Measurements from ENCODE around the gene EREG.

Gene EREG

DNA sequence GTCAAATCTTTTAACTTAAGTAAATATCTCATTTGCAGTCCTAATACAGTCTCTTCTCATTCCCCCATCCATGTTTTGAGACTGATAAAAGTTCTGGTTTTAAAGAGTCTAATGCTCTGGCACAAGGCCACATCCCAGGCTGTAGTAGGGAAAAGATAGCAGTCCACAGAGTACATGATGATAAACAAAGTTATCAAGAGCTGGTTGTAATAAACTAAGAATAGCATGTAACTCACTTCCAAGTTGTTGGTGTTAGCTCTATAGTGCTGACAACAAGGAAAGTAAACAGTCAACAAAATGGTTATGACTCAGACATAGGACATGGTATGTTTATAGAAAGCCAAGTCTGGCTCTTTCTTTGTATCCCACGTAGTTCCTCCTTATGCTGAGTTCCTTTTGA lies 58.2 kb downstream of the EREG start:
- no peak for DNase-seq

DNA sequence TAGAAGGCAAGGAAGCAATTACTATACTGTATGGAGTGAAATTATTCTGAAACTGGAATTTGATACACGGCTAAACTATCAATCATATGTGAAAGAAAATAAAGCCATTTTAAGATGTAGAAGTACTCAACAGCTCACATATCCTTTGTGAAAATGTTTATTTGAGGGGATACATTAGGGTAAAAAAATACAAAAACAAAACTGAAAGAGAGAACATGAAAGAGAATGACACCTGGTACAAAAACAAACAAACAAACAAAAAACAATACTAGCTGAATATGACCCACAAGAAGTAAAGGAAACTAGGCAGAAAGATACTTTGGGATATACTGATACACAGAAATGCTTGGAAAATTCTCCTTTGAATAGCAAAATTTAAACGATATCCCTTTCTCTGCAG lies 59.2 kb downstream of the EREG start:
- no peak for DNase-seq

- no peak for DNase-seq
Measured at GRCh38 chr4:74426101-74426500, 61.2 kb downstream of the EREG start.

DNA sequence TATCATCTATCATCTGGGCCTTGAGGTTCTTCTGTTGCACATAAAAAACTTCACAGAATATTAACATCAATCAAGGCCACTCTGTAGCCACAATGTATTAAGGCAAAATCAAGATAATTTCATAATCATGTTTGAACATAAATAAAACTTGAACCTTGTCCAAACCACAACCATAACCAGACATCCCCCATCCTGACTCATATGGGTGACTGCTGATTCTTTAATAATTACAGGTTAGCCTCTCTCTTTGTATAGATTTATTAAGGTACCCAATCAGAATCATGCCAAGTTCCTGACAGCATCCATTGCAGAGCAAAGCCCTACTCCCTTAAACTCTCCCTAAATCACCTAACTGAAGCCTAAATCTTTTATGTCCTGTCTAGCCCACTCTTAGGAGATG lies 63.3 kb downstream of the EREG start:
- DNase-seq = no peak

DNA sequence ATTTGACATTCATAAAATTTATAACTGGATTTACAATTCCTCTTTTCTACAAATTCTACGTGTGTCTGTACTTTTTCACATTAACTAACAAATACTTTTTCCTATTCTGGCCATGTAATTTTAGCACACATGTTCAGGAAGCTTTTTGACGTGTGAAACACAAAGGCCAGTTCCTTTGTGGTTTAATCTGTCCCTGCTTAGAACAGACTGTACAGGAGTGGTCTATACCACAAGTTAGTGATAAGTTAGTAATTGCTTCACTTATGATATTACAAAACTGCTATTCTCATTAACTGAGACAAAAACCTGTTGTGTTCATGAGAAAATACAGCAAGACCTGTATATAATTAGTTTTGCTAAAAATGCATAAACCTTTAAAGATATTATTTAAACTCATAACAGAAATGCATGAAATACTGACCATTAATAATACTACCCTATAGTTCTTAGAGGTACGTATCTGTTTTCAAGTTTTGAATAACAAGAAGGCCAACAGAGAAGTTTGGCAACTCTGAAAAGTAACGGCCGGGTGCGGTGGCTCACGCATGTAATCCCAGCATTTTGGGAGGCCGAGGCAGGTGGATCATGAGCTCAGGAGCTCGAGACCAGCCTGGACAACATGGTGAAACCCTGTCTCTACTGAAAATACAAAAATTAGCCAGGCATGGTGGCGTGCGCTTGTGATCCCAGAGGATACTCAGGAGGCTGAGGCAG lies 66.3 kb downstream of the EREG start:
- DNase-seq = no peak

GRCh38 chr4:74433043-74433442 lies 68.1 kb downstream of the EREG start:
- no peak for DNase-seq

GRCh38 chr4:74433541-74434172 lies 68.7 kb downstream of the EREG start:
- no peak for DNase-seq

DNA sequence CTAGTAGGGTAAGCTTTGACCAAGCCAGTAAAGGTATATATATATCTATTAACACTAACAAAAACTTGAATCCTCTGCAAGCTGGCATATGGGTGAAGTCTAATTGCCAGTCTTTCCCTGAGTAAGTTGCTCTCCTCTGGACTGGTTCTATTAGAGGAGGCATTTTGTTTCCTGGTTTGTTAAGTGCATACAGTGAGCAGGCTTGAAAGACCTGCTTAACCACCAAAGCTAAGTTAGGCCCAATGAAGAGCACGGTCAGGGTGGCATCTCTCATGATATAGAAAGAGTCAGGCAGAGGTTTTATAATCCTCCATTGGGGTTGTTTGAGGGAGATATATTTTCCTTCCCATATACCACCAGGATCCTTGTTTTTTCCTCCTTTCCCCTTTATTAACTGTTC lies 70.4 kb downstream of the EREG start:
- no peak for DNase-seq

GRCh38 chr4:74437866-74438265 lies 72.9 kb downstream of the EREG start:
- no peak for DNase-seq
